Endodermal cell (in vitro differentiated cells): ENCODE results near the gene LIPG. TPM values are rescaled to one million over a fixed set of nuclear protein-coding genes. Genes with fewer than 3 reads are reported as not detected.

ENCODE experiments used
- DNase-seq: peaks from one replicate; pipeline ENCODE4 v3.0.0-alpha.2; 2017
- H3K27ac ChIP-seq: 2 replicates; pipeline ENCODE4 v1.5.1; 2013; ENCODE audit warnings: mild to moderate bottlenecking, low read depth, low read length, moderate library complexity
- H3K27me3 ChIP-seq: 2 replicates; pipeline ENCODE4 v1.6.1; 2013; ENCODE audit warnings: mild to moderate bottlenecking, low read length, moderate library complexity; ENCODE audit not compliant: insufficient read depth, control insufficient read depth, poor library complexity, severe bottlenecking
- H3K36me3 ChIP-seq: 2 replicates; pipeline ENCODE4 v1.7.0; 2013; ENCODE audit warnings: mild to moderate bottlenecking, low read length, moderate library complexity; ENCODE audit not compliant: control insufficient read depth, insufficient read depth
- H3K4me1 ChIP-seq: one replicate; pipeline ENCODE4 v1.7.0; 2013; ENCODE audit warnings: low read length; ENCODE audit not compliant: control insufficient read depth, insufficient read depth
- H3K4me3 ChIP-seq: 2 replicates; pipeline ENCODE4 v1.5.1; 2013; ENCODE audit warnings: mild to moderate bottlenecking, low read length, moderate library complexity
- H3K9ac ChIP-seq: 2 replicates; pipeline ENCODE4 v1.6.1; 2013; ENCODE audit warnings: mild to moderate bottlenecking, low read length, moderate library complexity; ENCODE audit not compliant: poor library complexity, severe bottlenecking; ENCODE audit errors: extremely low read depth
- H3K9me3 ChIP-seq: 2 replicates; pipeline ENCODE4 v1.6.1; 2013; ENCODE audit warnings: mild to moderate bottlenecking, low read length, moderate library complexity; ENCODE audit not compliant: control insufficient read depth
- H3K27ac Mint-ChIP-seq: 2 replicates; pipeline ENCODE4 v1.8.0; 2020; ENCODE audit warnings: mixed read lengths
- H3K27me3 Mint-ChIP-seq: 2 replicates; pipeline ENCODE4 v1.8.0; 2021; ENCODE audit warnings: mild to moderate bottlenecking, mixed read lengths; ENCODE audit not compliant: insufficient read depth
- H3K36me3 Mint-ChIP-seq: 2 replicates; pipeline ENCODE4 v1.8.0; 2020; ENCODE audit warnings: low read depth, mixed read lengths
- H3K4me1 Mint-ChIP-seq: 2 replicates; pipeline ENCODE4 v1.8.0; 2020; ENCODE audit warnings: mixed read lengths
- H3K4me3 Mint-ChIP-seq: 2 replicates; pipeline ENCODE4 v1.8.0; 2020; ENCODE audit warnings: mild to moderate bottlenecking, moderate library complexity, mixed read lengths
- H3K9me3 Mint-ChIP-seq: 2 replicates; pipeline ENCODE4 v1.8.0; 2020; ENCODE audit warnings: mild to moderate bottlenecking, mixed read lengths
- WGBS, 2 experiments: methylation state at CpG; one replicate each; pipeline versions ENCODE4 v1.1.5 to v1.1.7; 2013; ENCODE audit warnings: missing lambda C conversion rate in 2 of 2, mixed read lengths in 1 of 2; ENCODE audit not compliant: insufficient coverage in 1 of 2, insufficient read length in 1 of 2; 5-methylcytosine and 5-hydroxymethylcytosine counted together
- total RNA-seq, 2 donors: library from RNA; stranded (reverse); fragmentation: NEBNext Ultra II Directional in 1 of 2; extraction: Animal tissue kit (Norgen Biotek cat#: 25700) in 1 of 2; gene quantifications; 2 replicates in 1 of 2; 3 replicates in 1 of 2; pipeline ENCODE4 v1.2.1, GENCODE V29; 2021
- TF ChIP-seq, protein P1 (sequence below): fragments of 200-600 bp; sonication (generic); conservative IDR thresholded peaks from 2 replicates; pipeline ENCODE4 v1.5.0; 2021; ENCODE audit warnings: antibody characterized with exemption, mild to moderate bottlenecking

The LIPG gene
- total RNA-seq, 2 donors from 2014 or later, result 4.0 to 5.0 TPM

DNA sequence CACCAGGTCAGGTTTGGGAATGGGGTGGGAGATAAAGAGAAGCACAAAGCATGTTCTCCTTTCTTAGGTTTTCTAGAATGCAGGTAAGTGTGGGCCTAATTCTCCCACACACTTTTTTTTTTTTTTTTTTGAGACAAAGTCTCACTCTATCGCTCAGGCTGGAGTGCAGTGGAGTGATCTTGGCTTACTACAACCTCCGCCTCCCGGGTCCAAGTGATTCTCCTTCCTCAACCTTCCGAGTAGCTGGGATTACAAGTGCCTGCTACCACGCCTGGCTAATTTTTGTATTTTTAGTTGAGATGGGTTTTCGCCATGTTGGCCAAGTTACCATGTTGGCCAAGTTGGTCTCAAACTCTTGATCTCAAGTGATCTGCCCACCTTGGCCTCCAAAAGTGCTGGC is 26.3 kb downstream of the LIPG start:
- H3K4me1 ChIP-seq, result no peaks in the 10 kb centered on the region
- H3K27ac Mint-ChIP-seq, result no peak overlapping the region
- no peak for DNase-seq
- peaks cover 6% of the 10 kb centered on the region for H3K27me3 Mint-ChIP-seq
- H3K36me3 Mint-ChIP-seq, result peaks cover 6% of the 10 kb centered on the region
- no peak overlapping the region for H3K4me3 ChIP-seq
- H3K4me3 Mint-ChIP-seq, result no peak overlapping the region
- no peaks in the 10 kb centered on the region for H3K9me3 Mint-ChIP-seq
- H3K27ac ChIP-seq, result no peak overlapping the region
- H3K9ac ChIP-seq, result no peak overlapping the region
- H3K36me3 ChIP-seq, result no peaks in the 10 kb centered on the region
- WGBS, 2 experiments, result 85 to 95% methylated on average over 6 of the region's 6 CpGs
- H3K27me3 ChIP-seq, result no peaks in the 10 kb centered on the region
- H3K9me3 ChIP-seq, result no peaks in the 10 kb centered on the region
- TF ChIP-seq, protein P1, sequence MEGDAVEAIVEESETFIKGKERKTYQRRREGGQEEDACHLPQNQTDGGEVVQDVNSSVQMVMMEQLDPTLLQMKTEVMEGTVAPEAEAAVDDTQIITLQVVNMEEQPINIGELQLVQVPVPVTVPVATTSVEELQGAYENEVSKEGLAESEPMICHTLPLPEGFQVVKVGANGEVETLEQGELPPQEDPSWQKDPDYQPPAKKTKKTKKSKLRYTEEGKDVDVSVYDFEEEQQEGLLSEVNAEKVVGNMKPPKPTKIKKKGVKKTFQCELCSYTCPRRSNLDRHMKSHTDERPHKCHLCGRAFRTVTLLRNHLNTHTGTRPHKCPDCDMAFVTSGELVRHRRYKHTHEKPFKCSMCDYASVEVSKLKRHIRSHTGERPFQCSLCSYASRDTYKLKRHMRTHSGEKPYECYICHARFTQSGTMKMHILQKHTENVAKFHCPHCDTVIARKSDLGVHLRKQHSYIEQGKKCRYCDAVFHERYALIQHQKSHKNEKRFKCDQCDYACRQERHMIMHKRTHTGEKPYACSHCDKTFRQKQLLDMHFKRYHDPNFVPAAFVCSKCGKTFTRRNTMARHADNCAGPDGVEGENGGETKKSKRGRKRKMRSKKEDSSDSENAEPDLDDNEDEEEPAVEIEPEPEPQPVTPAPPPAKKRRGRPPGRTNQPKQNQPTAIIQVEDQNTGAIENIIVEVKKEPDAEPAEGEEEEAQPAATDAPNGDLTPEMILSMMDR, result no peak
- peaks cover 22% of the 10 kb centered on the region for H3K4me1 Mint-ChIP-seq

DNA sequence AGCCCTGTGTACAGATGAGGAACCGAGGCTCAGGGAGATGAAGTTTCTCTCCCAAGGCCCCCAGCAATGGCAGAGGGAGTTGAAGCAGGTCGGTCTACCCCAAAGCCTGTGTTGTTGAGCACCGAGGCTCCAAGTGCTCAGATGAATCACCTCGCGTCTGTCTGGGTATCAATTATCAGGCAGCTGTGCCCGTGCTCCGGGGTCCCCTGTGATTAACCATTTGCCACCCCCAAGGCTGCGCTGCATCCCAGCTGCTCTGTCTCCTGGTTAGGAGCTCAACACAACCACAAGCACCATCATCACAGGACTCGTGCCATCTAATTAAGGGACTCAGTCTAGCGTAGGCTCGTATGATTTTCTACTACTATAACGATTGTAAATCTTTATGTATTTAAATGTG is 27.1 kb downstream of the LIPG start:
- DNase-seq, result no peak
- TF ChIP-seq, protein P1, result no peak
- H3K27ac ChIP-seq, result no peak overlapping the region
- Mint-ChIP-seq H3K9me3 (no peaks in the 10 kb centered on the region), H3K4me3 (no peak overlapping the region), H3K36me3 (peaks cover 6% of the 10 kb centered on the region), H3K4me1 (peaks cover 22% of the 10 kb centered on the region), H3K27ac (no peak overlapping the region), H3K27me3 (peaks cover 2% of the 10 kb centered on the region)
- H3K4me3 ChIP-seq, result no peak overlapping the region
- H3K36me3 ChIP-seq, result no peaks in the 10 kb centered on the region
- no peaks in the 10 kb centered on the region for H3K9me3 ChIP-seq
- no peaks in the 10 kb centered on the region for H3K27me3 ChIP-seq
- 94 to 98% methylated on average over 7 to 11 of the region's 12 CpGs for WGBS, 2 experiments
- H3K4me1 ChIP-seq, result no peaks in the 10 kb centered on the region
- H3K9ac ChIP-seq, result no peak overlapping the region

DNA sequence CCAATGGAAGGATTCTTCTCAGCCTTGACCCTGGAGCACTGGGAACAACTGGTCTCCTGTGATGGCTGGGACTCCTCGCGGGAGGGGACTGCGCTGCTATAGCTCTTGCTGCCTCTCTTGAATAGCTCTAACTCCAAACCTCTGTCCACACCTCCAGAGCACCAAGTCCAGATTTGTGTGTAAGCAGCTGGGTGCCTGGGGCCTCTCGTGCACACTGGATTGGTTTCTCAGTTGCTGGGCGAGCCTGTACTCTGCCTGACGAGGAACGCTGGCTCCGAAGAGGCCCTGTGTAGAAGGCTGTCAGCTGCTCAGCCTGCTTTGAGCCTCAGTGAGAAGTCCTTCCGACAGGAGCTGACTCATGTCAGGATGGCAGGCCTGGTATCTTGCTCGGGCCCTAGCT is 28.8 kb downstream of the LIPG start:
- Mint-ChIP-seq H3K36me3 (peaks cover 6% of the 10 kb centered on the region), H3K4me3 (no peak overlapping the region), H3K4me1 (peaks cover 14% of the 10 kb centered on the region), H3K27me3 (peaks cover 2% of the 10 kb centered on the region), H3K27ac (no peak overlapping the region), H3K9me3 (no peaks in the 10 kb centered on the region)
- DNase-seq, result no peak
- no peaks in the 10 kb centered on the region for H3K4me1 ChIP-seq
- H3K27me3 ChIP-seq, result no peaks in the 10 kb centered on the region
- H3K9ac ChIP-seq, result no peak overlapping the region
- TF ChIP-seq, protein P1, result no peak
- 95 to 99% methylated on average over 9 to 10 of the region's 10 CpGs for WGBS, 2 experiments
- H3K4me3 ChIP-seq, result no peak overlapping the region
- no peak overlapping the region for H3K27ac ChIP-seq
- no peaks in the 10 kb centered on the region for H3K36me3 ChIP-seq
- H3K9me3 ChIP-seq, result no peaks in the 10 kb centered on the region
